CD4-positive, alpha-beta T cell treated with Interleukin-17A for 1 hour (primary cell): ENCODE measurements around the gene MYL6B.
A peak's percentile ranks its signal among the peaks of the same experiment; 100 is the strongest.

Source experiments
- DNase-seq: peaks from one replicate; pipeline ENCODE4 v3.0.0-alpha.2; 2020

The MYL6B gene

DNA sequence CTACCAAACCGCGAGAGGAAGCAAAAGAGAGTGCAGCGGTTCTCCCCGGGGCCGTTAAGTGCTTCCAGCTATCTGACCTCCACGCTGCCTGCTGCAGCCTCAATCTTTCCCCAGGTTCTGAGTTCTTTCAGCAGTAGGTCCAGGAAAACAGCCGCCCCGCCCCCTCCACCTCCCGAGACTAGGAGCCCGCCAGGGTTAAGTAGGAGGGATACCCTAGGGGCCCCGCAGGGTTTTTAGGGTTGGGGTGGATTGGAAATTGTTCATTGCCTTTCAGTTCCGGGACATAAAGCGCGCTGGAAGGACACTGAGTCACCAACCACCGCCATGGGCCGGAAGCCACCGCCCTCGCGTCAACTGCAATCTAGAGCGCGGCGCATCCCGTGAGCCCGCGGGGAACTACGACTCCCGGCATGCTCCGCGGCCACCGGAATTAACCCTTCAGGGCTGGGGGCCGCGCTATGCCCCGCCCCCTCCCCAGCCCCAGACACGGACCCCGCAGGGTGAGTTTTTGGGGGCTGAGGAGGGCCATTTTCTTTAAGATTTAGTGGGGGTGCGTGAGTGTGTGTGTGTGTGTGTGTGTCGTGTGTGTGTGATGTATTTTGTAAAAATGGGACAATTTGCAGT is at the start of gene MYL6B:
Gene MYL6B, plus strand, starts transcription at position 456 of the 624 bp plus-strand sequence. CDS start 1,332 bp downstream, outside the sequence.
- DNase-seq = peak; percentile 90

DNA sequence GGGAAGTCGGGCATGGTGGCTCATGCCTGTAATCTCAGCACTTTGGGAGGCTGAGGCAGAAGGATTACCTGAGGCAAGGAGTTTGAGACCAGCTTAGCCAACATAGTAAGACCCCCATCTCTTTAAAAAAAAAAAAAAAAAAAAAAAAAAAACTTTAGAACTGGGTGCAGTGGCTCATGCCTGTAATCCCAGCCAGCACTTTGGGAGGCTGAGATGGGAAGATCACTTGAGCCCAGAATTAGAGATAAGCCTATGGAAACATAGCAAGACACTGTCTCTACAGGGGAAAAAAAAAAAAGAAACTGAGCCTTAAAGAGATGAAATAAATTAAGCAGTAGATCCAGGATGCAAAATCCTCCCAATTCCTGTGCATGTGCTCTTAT is 49.7 kb upstream of the MYL6B start:
- no peak for DNase-seq

DNA sequence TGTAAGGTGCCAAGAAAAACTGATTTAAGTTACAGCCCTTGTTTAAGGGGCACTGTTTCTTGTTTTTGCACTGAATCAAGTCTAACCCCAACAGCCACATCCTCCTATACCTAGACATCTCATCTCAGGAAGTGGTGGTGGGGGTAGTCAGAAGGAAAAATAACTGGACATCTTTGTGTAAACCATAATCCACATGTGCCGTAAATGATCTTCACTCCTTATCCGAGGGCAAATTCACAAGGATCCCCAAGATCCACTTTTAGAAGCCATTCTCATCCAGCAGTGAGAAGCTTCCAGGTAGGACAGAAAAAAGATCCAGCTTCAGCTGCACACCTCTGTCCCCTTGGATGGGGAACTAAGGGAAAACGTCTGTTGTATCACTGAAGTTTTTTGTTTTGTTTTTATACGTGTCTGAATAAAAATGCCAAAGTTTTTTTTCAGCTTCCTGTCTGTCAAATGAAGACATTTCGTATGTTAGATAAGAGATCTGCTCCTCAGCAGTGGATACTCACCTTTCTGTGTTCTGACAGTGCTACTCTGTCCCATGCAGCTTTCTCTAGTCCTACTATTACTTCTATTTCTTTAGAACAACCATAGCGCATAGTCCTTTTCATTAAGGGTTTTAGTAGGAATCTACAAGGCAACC is 49.2 kb upstream of the MYL6B start:
- DNase-seq = peak; percentile 59

DNA sequence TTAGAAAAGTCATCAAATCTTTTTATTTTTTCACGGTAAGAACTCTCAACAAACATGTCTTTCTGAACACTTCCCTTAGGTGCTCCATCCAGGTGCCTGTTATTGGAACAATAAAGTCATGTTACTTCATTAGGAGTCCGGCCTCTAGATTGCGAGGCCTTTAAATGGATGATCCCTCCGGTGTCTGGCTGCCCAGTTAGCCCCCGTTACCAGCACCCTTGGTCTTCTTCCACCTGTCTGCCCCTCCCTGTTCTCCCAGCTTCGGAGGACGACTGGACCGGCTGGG is 48.6 kb upstream of the MYL6B start:
- DNase-seq = no peak

DNA sequence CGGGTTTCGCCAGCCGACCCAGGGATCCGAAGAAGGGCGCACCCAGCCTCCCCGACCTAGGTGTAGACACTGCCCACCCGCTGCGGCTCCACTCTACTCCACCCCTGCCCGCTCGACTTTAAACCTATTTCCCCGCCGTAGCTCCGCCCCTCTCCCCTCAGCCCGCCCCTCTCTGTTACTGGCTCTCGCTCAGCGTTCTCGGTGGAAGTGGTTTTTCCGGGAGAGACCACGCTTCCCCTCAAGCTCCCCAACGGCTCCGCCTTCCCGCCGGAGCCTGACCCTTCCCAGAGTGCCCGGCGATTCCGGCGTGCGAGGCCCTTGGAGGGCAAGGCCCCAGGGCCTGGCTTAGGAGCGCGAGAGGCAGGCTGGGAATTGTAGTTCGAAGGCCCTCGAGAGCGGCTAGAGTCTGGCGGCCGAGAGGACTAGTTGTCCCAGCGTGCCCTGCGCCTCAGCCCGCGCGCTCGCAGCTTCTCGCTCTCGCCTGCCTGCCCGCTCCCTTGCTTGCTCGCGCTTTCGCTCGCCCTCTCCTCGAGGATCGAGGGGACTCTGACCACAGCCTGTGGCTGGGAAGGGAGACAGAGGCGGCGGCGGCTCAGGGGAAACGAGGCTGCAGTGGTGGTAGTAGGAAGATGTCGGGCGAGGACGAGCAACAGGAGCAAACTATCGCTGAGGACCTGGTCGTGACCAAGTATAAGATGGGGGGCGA is 48.1 kb upstream of the MYL6B start, which contains the start of gene PA2G4:
Gene PA2G4, plus strand, starts transcription at position 451 of the 706 bp plus-strand sequence. Its CDS starts 179 bp downstream, at position 630.
- DNase-seq = peak; percentile 99

DNA sequence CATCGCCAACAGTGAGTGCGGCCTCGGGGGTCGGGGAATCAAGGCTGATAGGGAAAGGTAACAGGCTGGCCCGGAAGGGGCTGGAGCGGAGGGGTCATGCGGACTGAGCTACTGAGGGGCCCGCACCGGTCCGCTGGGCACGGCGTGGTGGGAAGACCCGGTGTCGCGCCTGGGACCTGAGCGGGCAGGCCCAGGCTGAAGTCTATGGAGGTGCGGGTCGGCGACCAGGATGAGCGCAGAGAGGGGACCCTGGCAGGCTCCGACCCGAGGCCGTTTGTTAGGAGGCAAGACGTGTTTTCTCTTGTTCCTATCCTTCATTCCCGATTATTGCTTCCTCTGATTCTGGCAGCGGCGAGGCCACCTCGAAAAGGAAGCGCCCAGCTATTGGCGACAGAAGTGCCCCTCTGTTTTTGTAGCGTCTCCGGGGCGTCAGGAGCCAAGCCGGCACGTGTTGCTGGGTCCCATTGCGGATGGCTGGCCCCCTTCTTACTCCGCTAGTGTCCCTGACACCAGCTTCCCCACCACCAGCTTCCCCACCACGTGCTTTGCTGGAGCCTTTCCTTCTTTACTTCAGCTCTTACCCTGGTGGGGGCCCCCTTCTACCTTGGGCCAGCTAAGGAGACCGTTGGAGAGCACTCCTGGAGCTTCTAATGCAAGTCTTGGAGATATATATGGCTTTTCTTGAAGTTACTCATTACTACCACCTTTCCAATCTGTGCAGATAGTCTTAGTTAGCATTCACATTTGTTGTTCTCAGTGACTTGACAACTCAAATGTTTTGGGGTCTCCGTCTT is 47.4 kb upstream of the MYL6B start:
- DNase-seq = peak; percentile 26

DNA sequence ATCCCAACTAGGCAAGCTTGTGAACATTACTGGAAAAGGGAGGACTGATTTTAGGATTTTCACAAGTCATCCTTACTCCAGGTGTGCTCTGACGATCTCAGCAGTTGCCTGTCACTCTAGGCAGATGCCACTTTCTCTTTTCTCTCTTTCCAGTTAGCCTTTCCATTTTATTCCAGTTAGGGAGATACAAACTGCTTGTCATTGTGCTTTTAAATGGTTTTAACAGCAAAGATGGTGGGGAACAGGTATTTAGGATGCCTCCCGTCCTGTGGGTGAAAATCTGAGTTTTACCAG is 46.8 kb upstream of the MYL6B start:
- DNase-seq = no peak

DNA sequence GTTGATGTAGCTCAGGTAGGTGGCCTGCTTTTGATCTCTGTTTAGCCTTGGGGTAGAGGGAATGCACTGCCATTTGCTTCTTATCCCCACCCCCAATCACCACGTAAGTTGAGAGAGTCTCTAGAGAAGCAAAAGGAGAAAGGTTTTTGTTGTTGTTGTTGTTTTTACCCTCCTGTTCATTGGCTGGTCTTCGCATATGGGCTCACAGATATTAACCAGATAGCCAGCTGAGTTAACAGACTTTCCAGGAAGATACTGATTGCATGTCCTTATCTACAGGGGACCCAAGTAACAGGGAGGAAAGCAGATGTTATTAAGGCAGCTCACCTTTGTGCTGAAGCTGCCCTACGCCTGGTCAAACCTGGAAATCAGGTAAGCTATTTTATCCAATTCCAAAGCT is 45.1 kb upstream of the MYL6B start:
- no peak for DNase-seq

DNA sequence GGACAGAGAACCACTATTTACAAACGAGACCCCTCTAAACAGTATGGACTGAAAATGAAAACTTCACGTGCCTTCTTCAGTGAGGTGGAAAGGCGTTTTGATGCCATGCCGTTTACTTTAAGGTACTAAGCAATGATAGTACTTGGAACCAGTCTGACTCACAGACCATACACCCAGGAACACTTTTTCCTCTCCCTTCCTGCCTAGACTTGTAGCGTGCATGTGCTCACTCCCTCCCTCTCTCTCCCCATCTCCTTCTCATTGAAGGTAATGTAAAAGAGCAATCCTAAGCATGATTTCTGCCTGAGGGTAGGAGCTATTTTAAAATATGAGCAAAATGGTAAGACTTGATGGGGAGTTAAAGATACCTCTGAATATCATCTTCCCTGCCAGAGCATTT is 41.8 kb upstream of the MYL6B start:
- no peak for DNase-seq

DNA sequence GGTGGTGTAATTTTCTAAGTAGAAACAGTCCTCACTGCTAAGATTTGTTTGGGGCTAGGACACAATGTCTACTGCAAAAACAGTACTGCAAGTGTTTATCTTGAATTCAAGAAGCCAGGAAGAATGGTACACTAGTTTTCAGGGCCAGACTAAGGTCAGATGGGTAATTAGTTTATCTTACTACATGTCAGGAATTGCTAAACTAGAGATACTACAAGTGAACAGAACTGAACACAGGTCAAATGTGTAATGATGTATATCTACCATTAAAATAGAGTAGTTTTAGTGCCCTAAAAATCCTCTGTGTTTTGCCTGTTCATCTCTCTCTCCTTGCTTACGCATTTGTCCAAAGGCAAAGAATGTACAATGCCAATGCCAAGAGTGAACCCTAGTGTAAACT is 38.3 kb upstream of the MYL6B start:
- no peak for DNase-seq

DNA sequence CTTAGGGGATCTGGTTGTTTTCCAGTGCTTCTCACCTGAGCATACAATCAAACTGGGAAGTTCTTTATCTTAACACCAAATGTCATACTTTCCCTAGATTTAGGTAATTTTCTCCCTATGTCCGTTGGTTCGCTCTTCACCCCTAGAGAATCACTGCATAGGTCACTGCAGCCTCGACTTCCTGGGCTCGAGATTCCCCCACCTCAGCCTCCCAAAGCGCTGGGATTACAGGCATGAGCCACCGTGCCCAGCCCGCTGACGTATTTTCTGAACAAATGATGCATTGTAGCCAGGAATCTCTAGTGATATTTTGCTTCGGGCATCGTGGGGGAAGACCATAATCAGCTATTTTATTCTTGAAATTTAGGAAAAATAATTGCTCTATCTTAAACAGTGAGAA is 37.1 kb upstream of the MYL6B start:
- no peak for DNase-seq

DNA sequence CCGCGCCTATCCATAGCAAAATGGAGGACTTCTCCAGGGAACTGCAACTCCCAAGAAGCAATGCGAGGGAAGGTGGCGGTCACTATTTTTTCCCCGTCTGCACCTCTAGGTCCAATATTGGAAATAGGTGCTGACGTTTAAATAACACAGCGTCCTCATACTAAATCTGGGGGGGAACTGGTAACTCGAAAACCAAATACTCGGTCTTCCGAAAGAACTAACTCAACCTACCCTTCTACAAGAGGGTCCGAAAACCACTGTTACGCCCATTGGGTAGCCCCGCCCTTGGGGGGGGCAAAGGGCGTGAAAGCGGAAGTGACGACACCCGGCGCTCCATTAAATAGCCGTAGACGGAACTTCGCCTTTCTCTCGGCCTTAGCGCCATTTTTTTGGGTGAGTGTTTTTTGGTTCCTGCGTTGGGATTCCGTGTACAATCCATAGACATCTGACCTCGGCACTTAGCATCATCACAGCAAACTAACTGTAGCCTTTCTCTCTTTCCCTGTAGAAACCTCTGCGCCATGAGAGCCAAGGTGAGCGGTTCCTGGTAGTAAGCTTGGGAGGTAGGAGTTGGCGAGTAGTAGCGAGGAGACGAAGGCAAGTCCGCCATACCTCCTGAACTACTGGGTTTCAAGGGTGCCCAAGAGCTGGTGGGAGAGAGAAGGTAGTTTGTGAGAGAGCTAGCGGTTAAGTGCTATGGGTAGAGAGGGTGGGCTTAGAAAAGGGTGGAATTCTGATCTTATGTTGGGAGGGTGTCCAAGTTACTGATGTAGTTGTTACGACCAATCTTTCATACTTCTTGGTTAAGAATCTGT is 35.9 kb upstream of the MYL6B start, which contains the start of gene RPL41:
Gene RPL41, plus strand, starts transcription at position 367 of the 815 bp plus-strand sequence.
- peak; percentile 96 for DNase-seq

DNA sequence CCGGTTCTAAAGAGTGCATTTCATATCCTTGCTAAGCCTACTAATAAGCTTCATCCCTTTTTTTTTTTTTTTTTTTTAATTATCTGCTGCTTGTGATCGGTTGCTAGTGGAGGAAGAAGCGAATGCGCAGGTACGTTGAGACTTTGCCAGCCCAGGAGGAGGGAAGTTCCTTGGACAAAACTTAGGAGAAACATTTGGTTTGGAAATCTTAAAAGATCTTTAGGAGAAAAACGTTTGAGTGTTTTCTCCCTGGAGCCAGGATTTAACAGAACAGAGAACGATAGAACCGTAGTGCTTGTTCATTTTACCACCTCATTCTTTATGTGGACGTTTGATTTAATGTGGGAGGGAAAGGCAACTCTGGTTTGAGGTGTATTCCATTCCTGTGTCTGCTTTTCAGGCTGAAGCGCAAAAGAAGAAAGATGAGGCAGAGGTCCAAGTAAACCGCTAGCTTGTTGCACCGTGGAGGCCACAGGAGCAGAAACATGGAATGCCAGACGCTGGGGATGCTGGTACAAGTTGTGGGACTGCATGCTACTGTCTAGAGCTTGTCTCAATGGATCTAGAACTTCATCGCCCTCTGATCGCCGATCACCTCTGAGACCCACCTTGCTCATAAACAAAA is 35.2 kb upstream of the MYL6B start:
- peak; percentile 11 for DNase-seq

DNA sequence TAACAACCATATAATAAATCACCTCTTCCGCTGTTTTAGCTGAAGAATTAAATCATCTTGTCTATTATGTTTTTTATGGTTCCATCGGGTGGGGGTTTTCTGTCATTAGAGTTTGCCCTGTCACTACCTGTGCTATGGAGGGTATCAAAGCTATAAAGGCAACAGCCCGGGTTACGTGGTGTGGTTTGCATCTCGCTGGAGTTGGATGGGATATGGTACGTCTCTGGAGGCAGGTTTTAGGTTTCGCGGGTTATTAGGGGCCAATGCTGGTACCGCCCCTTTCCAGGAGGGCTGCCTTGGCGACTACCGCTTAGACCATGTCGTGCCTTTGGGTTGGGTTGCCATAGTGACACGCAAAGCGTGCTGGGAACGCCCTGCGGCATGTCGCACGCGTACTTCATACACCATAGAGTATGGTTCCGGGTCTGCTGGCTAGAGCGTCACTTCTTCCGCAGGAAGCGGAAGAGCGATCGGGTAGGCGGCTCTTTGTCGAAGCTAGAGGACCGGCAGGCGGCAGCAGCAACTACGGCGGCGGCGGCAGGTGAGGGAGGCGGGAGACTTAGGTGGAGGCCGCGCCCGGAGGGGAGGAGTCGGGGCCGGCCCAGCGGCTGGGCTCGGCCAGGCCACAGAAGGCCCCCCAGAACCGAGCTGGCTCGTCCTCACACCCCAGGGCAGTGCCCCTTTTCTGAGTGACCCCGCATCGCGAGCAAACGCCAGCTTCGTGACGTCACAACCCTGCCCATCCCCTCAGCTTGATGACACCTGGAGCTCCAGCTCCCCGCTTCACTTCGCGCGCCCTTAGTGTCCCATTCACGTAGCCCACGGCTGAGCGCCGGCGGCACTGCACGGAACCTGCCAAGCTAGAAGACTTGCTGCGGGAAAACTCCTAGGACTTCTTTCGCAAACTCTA is 34.4 kb upstream of the MYL6B start, which contains the start of gene ZC3H10:
Gene ZC3H10, plus strand, starts transcription at position 489 of the 910 bp plus-strand sequence. CDS start 2,297 bp downstream, outside the sequence.
- DNase-seq = peak; percentile 99

DNA sequence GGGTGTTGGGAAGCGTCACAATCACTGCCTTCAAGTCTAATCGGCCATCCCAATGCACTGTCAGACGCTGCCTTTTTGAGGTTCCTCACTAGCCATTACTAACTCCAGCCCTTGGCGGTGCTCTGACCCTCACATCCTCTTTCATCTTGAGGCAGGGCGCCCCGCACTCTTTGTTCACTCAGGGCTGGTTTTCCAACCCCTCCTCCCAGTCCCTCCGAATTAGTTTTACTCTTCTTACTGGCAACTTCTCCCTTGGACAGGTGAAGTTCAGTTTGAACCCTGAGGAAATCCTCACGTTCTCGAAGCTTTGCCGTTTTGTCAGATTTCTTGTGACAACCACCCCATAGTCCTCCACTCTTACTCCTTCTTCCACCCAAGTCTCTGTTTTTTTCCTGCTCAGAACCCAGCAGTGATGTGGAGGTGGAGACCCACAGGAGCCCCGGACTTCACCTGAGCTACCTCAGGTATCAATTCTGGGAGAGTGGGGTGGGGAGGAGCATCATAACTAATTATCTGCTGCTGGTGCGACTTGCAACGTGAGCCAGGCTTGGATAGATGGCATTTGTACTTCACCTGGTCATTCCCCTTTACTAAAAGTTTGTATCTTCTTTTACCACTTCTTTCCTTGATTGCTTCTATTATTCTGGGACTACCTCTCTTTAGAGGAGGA is 33.6 kb upstream of the MYL6B start:
- no peak for DNase-seq

DNA sequence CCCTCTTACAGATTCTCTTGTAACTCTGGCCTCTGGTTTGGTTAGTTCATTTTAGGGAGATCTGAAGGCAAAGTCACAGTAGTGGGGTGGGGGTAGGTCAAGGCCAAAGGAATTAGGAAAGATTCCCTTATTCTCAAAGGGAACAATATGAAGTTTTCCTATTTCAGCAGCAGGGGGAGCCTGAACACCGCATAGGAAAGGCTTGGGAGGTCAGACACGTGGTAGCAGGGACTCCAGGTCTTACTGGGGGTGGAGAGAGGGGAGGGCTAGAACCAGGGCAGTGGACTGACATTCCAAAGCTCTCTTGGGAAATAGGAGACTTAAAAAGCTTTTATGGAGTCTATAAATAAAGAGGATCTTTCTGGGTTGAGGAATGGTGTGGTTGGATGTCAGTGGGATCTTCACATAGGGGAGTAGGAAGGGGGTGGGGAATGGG is 33.0 kb upstream of the MYL6B start:
- DNase-seq = peak; percentile 78

DNA sequence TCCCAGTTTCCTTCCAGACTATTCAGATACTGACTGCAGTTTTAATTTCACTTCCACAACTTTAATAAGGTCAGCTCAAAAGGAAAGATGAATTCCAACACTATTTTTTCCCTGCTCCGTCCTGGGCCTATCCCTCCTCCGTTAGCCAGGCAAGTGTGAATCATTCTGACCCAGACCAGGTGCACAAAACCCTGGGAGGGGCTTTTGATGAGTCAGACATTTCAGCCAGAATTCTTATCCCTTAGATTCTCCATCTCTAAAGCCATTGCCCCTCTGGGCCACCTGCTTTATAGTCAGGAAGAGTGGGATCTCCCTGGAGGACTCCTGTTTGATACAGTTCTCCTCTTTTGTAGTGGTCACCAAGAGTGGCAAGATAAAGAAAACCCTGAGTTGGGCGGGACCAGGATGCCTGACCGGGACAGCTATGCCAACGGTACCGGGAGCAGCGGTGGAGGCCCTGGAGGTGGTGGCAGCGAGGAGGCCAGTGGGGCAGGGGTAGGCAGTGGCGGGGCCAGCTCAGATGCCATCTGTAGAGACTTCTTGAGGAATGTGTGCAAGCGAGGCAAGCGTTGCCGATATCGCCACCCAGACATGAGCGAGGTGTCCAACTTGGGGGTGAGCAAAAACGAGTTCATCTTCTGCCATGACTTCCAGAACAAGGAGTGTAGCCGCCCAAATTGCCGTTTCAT is 32.1 kb upstream of the MYL6B start:
- no peak for DNase-seq

DNA sequence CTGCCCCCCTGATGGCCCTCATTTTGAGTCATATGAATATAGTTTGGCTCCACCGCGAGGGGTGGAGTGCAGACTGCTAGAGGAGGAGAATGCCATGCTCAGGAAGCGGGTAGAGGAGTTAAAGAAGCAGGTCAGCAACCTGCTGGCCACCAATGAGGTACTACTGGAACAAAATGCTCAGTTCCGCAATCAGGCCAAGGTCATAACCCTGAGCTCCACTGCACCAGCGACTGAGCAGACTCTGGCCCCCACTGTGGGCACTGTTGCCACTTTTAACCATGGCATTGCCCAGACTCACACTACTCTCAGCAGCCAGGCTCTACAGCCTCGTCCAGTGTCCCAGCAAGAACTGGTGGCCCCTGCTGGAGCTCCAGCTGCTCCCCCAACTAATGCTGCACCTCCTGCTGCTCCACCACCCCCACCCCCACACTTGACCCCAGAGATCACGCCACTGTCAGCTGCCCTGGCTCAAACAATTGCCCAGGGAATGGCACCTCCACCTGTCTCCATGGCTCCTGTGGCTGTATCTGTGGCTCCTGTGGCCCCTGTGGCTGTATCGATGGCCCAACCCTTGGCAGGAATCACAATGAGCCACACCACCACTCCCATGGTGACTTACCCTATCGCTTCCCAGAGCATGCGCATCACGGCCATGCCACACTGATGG is 31.1 kb upstream of the MYL6B start:
- no peak for DNase-seq

DNA sequence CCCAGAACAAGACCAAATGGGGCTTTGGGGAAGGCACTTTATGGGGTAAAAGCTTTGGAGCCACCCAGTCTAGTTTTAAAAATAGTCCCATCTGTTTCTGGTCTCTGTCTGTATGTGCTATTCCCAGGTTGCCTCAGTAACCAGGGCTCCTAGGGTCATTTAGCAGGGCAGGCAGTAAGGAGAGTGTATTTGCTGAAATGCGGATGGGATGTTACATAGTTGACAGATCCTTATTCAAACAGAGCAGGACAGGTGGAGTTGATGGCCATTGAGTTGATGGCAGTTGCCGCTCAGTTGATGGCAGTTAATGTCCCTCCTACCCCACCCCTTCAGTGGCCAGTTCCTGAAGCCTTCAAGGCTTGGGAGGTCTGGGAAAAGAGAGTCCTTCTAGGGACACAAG is 29.8 kb upstream of the MYL6B start:
- DNase-seq = no peak
